ENCODE measurements around the gene KDM4C. TPM values are rescaled to one million over a fixed set of nuclear protein-coding genes. Genes with fewer than 3 reads are reported as not detected.

Gene KDM4C
- total and polyA plus RNA-seq, 2 of the 13 experiments (the other 11 are each of a cell fraction or from before 2014, with no cell fraction given) = 19.4 to 23.6 TPM

DNA sequence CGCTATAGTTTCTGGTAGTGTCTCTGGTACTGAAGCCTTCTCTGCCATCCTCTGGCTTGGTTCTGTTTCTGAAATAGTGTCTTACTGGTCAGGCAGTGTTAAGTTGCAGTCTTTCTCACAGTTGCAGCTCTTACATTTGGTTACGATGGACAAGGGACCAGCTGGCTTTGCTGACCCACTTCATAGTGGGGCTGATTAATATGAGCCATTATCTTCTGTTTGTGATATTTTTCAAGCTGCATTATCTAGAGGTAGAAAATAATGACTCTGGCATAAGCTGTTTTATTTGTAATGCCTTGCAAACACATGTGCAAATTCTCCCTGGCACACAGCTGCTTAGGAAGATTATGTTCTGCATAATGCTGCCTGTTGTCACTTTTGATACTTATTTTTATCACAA, 199.1 kb downstream of the KDM4C start (continued):
- TF ChIP-seq, protein P1, sequence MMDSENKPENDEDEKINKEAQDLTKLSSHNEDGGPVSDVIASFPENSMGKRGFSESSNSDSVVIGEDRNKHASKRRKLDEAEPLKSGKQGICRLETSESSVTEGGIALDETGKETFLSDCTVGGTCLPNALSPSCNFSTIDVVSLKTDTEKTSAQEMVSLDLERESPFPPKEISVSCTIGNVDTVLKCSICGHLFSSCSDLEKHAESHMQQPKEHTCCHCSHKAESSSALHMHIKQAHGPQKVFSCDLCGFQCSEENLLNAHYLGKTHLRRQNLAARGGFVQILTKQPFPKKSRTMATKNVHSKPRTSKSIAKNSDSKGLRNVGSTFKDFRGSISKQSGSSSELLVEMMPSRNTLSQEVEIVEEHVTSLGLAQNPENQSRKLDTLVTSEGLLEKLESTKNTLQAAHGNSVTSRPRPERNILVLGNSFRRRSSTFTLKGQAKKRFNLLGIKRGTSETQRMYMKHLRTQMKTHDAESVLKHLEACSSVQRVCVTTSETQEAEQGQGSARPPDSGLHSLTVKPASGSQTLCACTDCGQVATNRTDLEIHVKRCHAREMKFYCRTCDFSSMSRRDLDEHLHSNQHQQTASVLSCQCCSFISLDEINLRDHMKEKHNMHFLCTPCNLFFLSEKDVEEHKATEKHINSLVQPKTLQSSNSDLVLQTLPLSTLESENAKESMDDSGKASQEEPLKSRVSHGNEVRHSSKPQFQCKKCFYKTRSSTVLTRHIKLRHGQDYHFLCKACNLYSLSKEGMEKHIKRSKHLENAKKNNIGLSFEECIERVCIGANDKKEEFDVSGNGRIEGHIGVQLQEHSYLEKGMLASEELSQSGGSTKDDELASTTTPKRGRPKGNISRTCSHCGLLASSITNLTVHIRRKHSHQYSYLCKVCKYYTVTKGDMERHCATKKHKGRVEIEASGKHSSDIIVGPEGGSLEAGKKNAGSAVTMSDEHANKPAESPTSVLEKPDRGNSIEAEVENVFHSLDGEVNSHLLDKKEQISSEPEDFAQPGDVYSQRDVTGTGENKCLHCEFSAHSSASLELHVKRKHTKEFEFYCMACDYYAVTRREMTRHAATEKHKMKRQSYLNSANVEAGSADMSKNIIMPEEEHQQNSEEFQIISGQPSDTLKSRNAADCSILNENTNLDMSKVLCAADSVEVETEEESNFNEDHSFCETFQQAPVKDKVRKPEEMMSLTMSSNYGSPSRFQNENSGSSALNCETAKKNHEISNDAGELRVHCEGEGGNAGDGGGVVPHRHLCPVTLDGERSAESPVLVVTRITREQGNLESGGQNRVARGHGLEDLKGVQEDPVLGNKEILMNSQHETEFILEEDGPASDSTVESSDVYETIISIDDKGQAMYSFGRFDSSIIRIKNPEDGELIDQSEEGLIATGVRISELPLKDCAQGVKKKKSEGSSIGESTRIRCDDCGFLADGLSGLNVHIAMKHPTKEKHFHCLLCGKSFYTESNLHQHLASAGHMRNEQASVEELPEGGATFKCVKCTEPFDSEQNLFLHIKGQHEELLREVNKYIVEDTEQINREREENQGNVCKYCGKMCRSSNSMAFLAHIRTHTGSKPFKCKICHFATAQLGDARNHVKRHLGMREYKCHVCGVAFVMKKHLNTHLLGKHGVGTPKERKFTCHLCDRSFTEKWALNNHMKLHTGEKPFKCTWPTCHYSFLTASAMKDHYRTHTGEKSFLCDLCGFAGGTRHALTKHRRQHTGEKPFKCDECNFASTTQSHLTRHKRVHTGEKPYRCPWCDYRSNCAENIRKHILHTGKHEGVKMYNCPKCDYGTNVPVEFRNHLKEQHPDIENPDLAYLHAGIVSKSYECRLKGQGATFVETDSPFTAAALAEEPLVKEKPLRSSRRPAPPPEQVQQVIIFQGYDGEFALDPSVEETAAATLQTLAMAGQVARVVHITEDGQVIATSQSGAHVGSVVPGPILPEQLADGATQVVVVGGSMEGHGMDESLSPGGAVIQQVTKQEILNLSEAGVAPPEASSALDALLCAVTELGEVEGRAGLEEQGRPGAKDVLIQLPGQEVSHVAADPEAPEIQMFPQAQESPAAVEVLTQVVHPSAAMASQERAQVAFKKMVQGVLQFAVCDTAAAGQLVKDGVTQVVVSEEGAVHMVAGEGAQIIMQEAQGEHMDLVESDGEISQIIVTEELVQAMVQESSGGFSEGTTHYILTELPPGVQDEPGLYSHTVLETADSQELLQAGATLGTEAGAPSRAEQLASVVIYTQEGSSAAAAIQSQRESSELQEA (CRISPR knock-in tag; IDR thresholded peaks at IDR 0.05; ENCODE audit: not compliant biosample characterization) = no peak
- TF ChIP-seq DR1 (CRISPR knock-in tag; IDR thresholded peaks at IDR 0.05) (no peak), SAP130 (CRISPR knock-in tag; IDR thresholded peaks at IDR 0.05; ENCODE audit: low read depth) (no peak), AGO1 (IDR thresholded peaks at IDR 0.05; ENCODE audit: low read depth, low read length, poor library complexity, severe bottlenecking) (no peak), MEIS2 (CRISPR knock-in tag; IDR thresholded peaks at IDR 0.05) (no peak)
- TF ChIP-seq, protein P2, sequence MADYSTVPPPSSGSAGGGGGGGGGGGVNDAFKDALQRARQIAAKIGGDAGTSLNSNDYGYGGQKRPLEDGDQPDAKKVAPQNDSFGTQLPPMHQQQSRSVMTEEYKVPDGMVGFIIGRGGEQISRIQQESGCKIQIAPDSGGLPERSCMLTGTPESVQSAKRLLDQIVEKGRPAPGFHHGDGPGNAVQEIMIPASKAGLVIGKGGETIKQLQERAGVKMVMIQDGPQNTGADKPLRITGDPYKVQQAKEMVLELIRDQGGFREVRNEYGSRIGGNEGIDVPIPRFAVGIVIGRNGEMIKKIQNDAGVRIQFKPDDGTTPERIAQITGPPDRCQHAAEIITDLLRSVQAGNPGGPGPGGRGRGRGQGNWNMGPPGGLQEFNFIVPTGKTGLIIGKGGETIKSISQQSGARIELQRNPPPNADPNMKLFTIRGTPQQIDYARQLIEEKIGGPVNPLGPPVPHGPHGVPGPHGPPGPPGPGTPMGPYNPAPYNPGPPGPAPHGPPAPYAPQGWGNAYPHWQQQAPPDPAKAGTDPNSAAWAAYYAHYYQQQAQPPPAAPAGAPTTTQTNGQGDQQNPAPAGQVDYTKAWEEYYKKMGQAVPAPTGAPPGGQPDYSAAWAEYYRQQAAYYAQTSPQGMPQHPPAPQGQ (CRISPR knock-in tag; IDR thresholded peaks at IDR 0.05; ENCODE audit: borderline replicate concordance) = no peak
